Stimulated activated CD8-positive, alpha-beta memory T cell treated with anti-CD3 and anti-CD28 coated beads, Interleukin-12 subunit alpha, Interleukin-12 subunit beta, amount 100 ng/mL, for 4 hours (primary cell): ENCODE measurements around the gene MDH2.
"Not testable (repeated sequence)": the region's sequence is repeated elsewhere in the genome, so short reads cannot be mapped to it uniquely, and the experiment has no call there.

Source experiments
- DNase-seq: peaks from one replicate; pipeline ENCODE4 v3.0.0-alpha.2; 2020; ENCODE audit warnings: low read depth

MDH2 gene

DNA sequence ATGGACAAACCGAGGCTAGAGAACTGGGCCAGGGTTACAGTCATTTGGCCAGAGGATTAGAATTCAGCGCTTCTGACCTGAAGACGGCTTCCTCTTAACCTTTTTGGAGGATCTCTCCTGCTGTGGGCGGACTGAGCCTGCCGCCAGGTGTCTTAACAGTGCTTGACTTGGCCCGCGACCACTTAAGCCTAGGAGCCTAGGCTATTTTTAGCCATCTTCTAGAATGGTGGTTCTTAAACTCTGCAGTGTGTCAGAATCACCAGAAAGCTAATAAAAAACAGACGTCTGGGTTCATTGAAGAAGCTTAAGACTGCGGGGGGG is 722 bp downstream of the MDH2 start:
- DNase-seq = no peak

DNA sequence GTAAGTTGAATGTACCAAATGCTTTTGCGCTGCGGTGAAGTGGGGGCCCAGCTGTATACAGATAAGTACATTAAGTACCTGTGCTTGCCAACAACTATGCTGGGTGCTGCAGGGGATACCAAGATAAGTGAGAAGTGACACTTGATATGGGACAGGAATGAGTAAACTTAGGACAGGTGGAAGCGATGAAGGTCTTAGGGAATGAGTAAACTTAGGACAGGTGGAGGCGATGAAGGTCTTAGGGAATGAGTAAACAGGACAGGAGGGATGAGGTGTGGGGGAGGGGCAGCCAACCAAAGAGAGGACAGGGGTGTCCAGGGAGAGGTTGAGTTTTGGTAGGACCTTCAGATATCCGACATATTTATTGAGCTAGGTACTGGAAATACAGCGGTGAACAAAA is 1.4 kb downstream of the MDH2 start:
- DNase-seq = no peak

DNA sequence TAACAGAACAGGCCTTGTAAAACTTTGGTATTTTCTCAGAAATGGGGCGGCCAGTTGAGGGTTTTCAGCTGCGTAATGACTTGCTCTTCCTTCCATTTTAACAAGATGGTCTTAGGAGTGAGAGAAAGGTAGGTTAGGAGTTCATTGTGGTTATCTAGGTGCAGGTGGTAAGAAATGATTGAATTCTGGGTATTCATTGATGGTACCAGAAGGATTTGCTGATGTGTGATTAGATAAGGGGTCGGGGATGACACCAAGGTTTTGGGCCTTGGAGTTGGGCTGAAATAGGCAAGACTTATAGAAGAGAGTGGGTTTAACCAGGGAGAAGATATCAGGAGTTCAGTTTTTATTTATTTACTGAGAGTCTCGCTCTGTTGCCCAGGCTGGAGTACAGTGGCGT is 2.6 kb downstream of the MDH2 start:
- DNase-seq = no peak

GRCh38 chr7:76051840-76052239 is 3.9 kb downstream of the MDH2 start:
- no peak for DNase-seq

DNA sequence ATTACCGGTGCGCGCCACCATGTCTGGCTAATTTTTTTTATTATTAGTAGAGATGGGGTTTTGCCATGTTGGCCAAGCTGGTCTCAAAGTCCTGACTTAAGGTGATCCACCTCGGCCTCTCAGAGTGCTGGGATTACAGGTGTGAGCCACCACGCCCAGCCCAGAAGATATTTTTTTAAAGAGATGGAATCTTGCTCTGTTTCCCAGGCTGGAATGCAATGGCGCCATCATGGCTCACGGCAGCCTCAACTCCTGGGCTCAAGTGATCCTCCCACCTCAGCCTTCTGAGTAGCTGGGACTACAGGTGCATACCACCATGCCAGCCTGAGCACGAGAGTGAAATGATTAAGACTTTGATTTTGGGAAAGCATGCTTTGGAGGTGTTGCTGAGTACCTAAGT is 4.8 kb downstream of the MDH2 start:
- DNase-seq = not testable (repeated sequence)

GRCh38 chr7:76053461-76053860 is 5.6 kb downstream of the MDH2 start:
- no peak for DNase-seq

DNA sequence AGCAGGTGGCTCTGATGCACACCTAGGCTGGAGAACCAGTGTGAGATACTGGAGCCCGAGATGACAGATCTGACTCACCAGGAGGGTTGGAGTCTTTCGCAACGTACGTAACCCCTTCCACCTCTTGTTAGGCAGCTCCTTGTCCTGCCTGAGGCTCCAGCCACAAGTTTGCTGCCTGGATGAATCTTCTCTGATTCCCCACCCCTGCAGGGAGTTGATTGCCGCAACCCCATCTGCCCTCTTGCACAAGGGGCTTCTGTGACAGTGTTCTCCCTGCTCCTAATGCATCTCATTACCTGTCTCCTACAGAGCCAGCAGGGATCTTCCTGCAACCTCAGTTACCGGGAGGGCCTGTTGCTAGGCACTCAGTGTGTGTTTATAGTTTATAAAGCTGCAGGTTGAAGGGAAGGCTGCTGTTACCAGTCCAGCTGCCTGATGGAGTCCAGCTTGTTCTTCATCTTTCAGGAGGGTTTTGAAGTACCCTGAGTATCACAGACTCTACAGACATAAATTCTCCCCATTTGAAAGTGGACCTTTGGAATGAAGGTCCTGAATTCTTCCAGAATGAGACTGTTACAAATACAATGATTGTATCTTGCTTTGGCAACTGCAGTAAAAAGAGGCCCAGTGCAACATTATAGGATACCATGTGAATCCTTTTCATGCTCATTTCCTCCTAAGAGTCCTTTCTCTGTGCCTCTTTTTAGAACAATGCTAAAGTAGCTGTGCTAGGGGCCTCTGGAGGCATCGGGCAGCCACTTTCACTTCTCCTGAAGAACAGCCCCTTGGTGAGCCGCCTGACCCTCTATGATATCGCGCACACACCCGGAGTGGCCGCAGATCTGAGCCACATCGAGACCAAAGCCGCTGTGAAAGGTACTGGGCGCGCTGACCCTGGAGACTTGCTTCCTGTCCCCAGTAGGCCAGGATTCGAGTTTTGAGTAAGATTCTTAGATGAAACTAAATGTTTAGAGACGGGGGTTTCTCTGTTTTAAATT is 6.5 kb downstream of the MDH2 start:
- no peak for DNase-seq

- DNase-seq = no peak
These were observed 8.3 kb downstream of the MDH2 start for GRCh38 chr7:76056241-76056640.

DNA sequence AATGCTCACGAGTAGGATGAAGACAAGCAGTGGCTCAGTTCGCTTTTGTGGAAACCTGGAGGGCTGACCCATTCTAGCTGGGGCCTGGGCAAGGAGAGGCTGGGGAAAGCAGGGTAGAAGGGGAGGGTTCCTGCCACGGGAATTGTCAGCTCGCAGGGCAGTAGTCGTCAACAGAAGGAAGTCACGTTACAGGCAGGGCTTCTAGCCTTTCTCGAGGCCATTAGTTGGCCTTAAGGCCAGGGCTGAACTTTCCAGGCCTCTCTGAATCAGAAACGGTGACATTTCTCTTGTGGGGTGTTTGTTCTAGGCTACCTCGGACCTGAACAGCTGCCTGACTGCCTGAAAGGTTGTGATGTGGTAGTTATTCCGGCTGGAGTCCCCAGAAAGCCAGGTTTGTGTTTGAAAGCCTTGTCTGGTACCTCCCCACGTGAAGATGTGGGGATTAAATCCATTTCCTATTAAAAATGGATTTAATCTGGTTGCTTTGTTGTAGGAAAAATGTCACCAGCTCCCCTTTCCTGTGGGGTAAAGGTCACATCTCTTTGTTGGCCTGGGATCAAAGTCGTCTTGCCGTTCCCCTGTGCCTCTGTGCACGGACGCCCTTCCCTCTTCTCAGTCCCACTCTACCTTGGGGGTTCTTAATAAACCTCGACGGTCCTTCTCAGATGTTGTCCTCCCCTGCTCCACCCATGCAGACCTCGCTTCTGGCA is 9.4 kb downstream of the MDH2 start:
- no peak for DNase-seq

DNA sequence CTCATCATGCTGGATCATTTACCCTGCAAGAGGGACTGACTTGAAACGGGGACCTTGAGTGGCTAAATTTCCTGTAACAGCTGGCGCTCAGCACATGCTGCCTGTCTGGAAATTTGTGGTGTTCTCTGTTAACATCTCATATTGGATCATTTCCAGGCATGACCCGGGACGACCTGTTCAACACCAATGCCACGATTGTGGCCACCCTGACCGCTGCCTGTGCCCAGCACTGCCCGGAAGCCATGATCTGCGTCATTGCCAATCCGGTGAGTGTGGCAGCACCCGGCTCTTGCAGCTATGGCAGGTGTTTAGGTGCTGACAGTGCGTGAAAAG is 9.9 kb downstream of the MDH2 start:
- DNase-seq = no peak

DNA sequence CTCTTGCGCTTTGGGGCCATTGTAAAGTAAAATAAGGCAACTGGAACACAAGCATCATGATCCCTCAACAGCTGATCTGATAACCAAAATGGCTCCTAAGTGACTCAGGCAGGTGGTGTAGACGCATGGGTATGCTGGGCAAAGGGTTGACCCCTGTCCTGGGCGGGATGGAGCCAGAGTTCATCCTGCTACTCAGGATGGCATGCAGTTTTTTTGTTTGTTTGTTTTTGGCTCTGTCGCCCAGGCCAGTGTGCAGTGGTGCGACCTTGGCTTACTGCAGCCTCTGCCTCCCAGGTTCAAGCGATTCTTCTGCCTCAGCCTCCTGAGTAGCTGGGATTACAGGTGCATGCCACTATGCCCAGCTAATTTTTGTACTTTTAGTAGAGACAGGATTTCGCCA is 10.8 kb downstream of the MDH2 start:
- DNase-seq = not testable (repeated sequence)

- DNase-seq = no peak
These were observed 12.9 kb downstream of the MDH2 start for GRCh38 chr7:76060842-76061241.

- DNase-seq = no peak
These were observed 14.3 kb downstream of the MDH2 start for GRCh38 chr7:76062254-76062653.

DNA sequence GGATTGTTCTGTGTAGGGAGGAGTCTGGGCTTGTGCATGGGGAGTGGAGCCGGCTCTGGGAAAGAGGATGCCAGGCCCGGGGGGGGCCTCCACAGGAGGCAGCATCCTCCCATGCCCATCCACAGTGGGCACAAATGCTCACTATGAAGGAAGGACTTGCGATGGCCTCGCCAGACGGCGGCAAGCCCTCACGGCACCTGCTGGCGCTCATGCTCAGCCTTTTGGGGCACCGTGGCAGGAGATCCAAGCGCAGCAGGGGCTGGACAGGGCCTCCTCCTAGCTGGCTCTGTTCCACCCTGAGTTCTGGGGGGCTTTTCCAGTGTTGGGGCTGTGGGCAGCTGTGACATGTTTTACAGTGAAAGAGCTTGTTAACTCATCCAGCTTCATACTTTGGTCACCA is 15.2 kb downstream of the MDH2 start:
- DNase-seq = no peak

- no peak for DNase-seq
These were observed 15.6 kb downstream of the MDH2 start for GRCh38 chr7:76063525-76063924.

GRCh38 chr7:76064208-76064970 is 16.5 kb downstream of the MDH2 start:
- no peak for DNase-seq

DNA sequence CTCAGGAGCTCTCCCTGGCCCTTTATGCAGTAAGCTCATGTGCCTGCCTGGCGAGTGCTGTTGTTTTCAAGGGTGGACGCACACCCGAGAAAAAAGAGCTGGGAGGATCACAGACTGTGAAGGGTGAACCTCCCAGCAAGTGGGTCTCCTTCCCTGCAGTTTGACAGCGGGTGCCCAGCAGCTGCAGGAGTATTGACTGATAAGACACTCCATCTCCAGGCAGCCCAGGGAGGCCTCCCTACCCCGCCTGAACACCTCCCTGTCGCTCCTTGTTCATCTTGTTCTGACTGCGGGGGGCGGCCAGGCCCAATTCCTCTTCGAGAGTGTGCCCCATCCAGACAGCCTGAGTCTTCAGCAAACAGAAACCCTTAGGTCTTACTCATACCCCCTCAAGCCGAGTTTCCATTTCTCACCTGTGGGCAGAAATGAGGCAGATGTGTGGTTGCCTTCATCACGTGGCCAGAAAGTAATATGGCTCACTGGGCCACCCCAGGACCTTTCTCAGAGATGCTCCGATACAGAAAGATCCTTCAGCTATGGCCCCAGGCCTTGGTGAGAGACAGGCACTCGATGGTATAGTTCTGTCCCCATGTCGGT is 17.2 kb downstream of the MDH2 start:
- DNase-seq = no peak

GRCh38 chr7:76066716-76067503 is 19.0 kb downstream of the MDH2 start:
- no peak for DNase-seq

DNA sequence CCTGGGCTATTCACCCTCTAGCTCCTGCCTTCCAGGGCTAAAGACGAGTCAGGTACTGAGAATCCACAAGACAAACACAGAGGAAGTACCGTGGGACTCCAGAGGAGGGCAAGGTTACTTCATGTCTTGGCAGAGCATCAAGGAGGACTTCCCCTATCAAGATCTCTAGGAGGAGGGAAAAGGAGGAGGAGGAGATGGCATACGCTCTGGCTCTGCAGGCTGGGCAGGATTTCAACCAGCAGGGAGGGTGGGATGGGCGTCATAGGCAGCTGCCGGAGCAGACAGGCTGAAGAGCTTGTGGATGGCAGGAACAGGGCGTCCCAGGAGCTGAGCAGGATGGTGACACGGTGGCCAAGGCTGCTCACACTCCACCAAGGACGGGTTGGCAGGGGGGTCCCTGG is 21.3 kb downstream of the MDH2 start:
- no peak for DNase-seq

GRCh38 chr7:76071316-76072242 is 23.7 kb downstream of the MDH2 start:
- no peak for DNase-seq
